Lung (tissue), 12 donors: ENCODE measurements around the gene SEMA6B. TPM values are rescaled to one million over a fixed set of nuclear protein-coding genes. Genes with fewer than 3 reads are reported as not detected.

Experiments used
- ATAC-seq: fragments of 200-7000 bp; cut with Tn5 transposase; one replicate; pipeline ENCODE4 v1.9.1; 2020; ENCODE audit warnings: moderate number of reproducible peaks; ENCODE audit not compliant: insufficient read depth, low FRiP score
- DNase-seq, 3 donors: peaks; one replicate each; pipeline ENCODE4 v3.0.0-alpha.2; 2013 to 2017
- H3K27ac ChIP-seq, 2 donors: one replicate each; pipeline ENCODE4 v1.5.1; 2013; ENCODE audit warnings: mild to moderate bottlenecking in 2 of 2, moderate library complexity in 2 of 2, control low read depth in 1 of 2, inconsistent platforms in 1 of 2, low read depth in 1 of 2, low read length in 1 of 2
- H3K27me3 ChIP-seq, 3 donors: one replicate each; pipeline ENCODE4 v1.5.1; 2013; ENCODE audit warnings: low read length in 2 of 3; ENCODE audit not compliant: control insufficient read depth in 3 of 3, insufficient read depth in 3 of 3
- H3K36me3 ChIP-seq, 4 donors: one replicate each; pipeline ENCODE4 v1.5.1; 2013; ENCODE audit warnings: low read length in 4 of 4, mild to moderate bottlenecking in 1 of 4, moderate library complexity in 1 of 4; ENCODE audit not compliant: control insufficient read depth in 4 of 4, insufficient read depth in 4 of 4
- H3K4me1 ChIP-seq, 5 donors: one replicate each; pipeline ENCODE4 v1.5.1; 2013; ENCODE audit warnings: low read length in 5 of 5, mild to moderate bottlenecking in 2 of 5, moderate library complexity in 1 of 5; ENCODE audit not compliant: control insufficient read depth in 5 of 5, insufficient read depth in 5 of 5
- H3K4me3 ChIP-seq: one replicate; pipeline ENCODE4 v1.5.1; 2013; ENCODE audit warnings: mild to moderate bottlenecking, control low read depth, moderate library complexity
- H3K9ac ChIP-seq, 2 donors: one replicate each; pipeline ENCODE4 v1.5.1; 2013; ENCODE audit warnings: low read length in 2 of 2, control low read depth in 1 of 2; ENCODE audit not compliant: insufficient read depth in 1 of 2
- H3K9me3 ChIP-seq, 4 donors: one replicate each; pipeline ENCODE4 v1.5.1; 2013; ENCODE audit warnings: low read length in 3 of 4, mild to moderate bottlenecking in 1 of 4, moderate library complexity in 1 of 4; ENCODE audit not compliant: control insufficient read depth in 4 of 4, insufficient read depth in 3 of 4
- WGBS, 2 donors: extraction: QIAGEN DNeasy Blood & Tissue Kit; methylation state at CpG; one replicate each; pipeline ENCODE4 v1.1.7; 2013; 5-methylcytosine and 5-hydroxymethylcytosine counted together
- polyA plus RNA-seq, 2 donors: library from polyadenylated mRNA; stranded (reverse); fragments of 200-250 nt; gene quantifications; one replicate each; pipeline ENCODE4 v1.2.1, GENCODE V29; 2013
- total RNA-seq, 2 donors: library from RNA; depleted of rRNA in 1 of 2; stranded (reverse); fragments of >200 nt in 1 of 2; gene quantifications; one replicate each; pipeline ENCODE4 v1.2.1, GENCODE V29; 2014 to 2021
- TF ChIP-seq, protein P1 (sequence below): IDR thresholded peaks from 2 replicates; pipeline ENCODE4 v1.5.1; 2012; ENCODE audit warnings: mild to moderate bottlenecking; ENCODE audit errors: control extremely low read depth, extremely low read depth
- donor health status: control.
- donor health status: control.
- donor health status: Bipolar disorder and iron deficiency.
- donor health status: healthy.
- donor health status: DM: yes; HTN: yes; CAD: no.

SEMA6B gene
- total and polyA plus RNA-seq, 4 donors, result 3.2 to 38.5 (median 20.1) TPM

GRCh38 chr19:4499318-4499717, 60.2 kb downstream of the SEMA6B start:
- Histone ChIP-seq H3K4me1 (no peaks in the 10 kb centered on the region), H3K9ac (no peak overlapping the region), H3K27ac (no peak overlapping the region), H3K27me3 (no peaks in the 10 kb centered on the region), H3K9me3 (no peaks in the 10 kb centered on the region), H3K4me3 (no peak overlapping the region), H3K36me3 (peaks cover 1 to 84% (median 11%) of the 10 kb centered on the region in 4 donors)
- ATAC-seq, result no peak
- TF ChIP-seq, protein P1, sequence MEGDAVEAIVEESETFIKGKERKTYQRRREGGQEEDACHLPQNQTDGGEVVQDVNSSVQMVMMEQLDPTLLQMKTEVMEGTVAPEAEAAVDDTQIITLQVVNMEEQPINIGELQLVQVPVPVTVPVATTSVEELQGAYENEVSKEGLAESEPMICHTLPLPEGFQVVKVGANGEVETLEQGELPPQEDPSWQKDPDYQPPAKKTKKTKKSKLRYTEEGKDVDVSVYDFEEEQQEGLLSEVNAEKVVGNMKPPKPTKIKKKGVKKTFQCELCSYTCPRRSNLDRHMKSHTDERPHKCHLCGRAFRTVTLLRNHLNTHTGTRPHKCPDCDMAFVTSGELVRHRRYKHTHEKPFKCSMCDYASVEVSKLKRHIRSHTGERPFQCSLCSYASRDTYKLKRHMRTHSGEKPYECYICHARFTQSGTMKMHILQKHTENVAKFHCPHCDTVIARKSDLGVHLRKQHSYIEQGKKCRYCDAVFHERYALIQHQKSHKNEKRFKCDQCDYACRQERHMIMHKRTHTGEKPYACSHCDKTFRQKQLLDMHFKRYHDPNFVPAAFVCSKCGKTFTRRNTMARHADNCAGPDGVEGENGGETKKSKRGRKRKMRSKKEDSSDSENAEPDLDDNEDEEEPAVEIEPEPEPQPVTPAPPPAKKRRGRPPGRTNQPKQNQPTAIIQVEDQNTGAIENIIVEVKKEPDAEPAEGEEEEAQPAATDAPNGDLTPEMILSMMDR, result no peak
- WGBS, 2 donors, result 95 to 98% methylated on average over 22 to 23 of the region's 23 CpGs
- DNase-seq, result no peak

- WGBS, 2 donors, result 96 to 98% methylated on average over 11 to 12 of the region's 12 CpGs
- ATAC-seq, result no peak
These were observed 60.8 kb downstream of the SEMA6B start for GRCh38 chr19:4498694-4499093.

DNA sequence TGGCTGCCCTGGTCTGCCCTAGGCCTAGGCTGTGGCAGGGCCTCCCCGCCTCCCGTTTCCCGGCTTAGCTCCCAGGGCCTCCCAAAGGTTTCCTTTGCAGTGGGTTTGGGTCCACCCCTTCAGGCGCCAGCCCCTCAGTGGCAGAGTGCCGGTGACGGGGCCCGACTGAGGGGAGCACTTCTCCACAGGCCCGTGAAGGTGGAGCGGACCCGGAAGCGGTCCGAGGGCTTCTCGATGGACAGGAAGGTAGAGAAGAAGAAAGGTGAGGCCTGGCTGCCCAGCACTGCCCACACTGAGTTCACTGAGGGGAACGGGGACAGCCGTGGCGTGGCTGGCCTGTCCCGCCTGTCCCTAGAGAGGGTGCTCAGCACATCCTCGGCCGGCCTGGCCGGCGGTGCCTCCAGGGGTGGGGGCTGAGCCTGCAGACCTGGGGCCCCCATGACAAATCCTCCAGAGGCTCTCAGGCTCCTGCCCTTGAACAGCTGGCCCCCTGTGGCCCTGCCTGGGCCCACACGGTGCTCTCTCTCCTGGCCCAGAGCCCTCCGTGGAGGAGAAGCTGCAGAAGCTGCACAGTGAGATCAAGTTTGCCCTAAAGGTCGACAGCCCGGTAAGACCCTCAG, 61.6 kb downstream of the SEMA6B start:
- TF ChIP-seq, protein P1, result no peak
- WGBS, 2 donors, result 93 to 94% methylated on average over 23 to 25 of the region's 25 CpGs
- no peak overlapping the region for H3K4me3 ChIP-seq
- ATAC-seq (no peak), DNase-seq (no peak)
- H3K9ac ChIP-seq, result no peak overlapping the region
- no peaks in the 10 kb centered on the region for H3K4me1 ChIP-seq
- H3K27me3 ChIP-seq, result no peaks in the 10 kb centered on the region
- H3K9me3 ChIP-seq, result peaks cover 0 to 2% (median 0%) of the 10 kb centered on the region in 4 donors
- H3K27ac ChIP-seq, result no peak overlapping the region
- peaks cover 5 to 82% (median 13%) of the 10 kb centered on the region in 4 donors for H3K36me3 ChIP-seq

More at GRCh38 chr19:4498694-4499093, 60.8 kb downstream of the SEMA6B start:
- H3K27me3 ChIP-seq, result no peaks in the 10 kb centered on the region
- TF ChIP-seq, protein P1, result no peak
- no peak overlapping the region for H3K9ac ChIP-seq
- H3K27ac ChIP-seq, result no peak overlapping the region
- no peak overlapping the region for H3K4me3 ChIP-seq
- DNase-seq, result no peak
- H3K4me1 ChIP-seq, result no peaks in the 10 kb centered on the region
- no peaks in the 10 kb centered on the region for H3K9me3 ChIP-seq
- peaks cover 2 to 84% (median 13%) of the 10 kb centered on the region in 4 donors for H3K36me3 ChIP-seq
